ENCODE data around the gene PTPN1. TPM values are rescaled to one million over a fixed set of nuclear protein-coding genes. Genes with fewer than 3 reads are reported as not detected.
"Not testable (repeated sequence)": the region's sequence is repeated elsewhere in the genome, so short reads cannot be mapped to it uniquely, and the experiment has no call there.

PTPN1 gene
- total RNA-seq, 1 experiment from 2014 or later: 118 TPM

DNA sequence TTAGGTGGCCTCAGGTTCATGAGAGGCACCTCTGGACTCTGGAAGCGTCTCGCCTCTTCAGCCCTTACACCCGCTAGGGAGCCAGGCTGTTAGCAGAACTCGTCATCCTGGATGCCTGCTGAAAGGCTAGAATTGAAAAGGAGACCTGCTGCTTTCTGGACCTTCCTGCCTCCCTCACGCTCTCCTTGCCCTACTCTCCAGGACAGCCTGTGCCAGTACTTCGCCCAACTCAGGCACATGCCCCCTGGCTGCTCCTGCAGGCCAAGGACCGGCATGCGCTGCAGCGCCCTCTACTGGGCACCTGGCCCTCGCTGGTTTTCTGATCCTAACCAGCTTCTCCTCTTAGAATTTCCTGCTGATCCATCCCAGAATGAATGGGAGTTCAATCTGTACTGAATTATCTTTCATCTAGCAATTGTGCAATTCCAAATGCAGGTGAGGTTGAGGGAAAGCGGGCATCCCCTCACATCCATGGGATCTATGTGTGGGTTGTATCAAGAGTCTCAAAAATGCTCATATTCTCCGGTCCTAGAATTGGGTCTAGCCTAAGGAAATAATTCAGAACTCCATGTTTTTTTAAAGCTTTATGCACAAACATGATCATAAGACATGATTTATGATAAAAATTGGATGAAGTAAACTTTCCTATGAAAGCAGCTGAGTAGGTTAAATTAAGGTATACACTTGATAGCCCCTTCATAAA is 78.0 kb downstream of the PTPN1 start:
- in situ Hi-C loops (cut with HindIII; ENCODE audit: low pct_unique_long_range_greater_than_20kb, low sequenced_read_pairs): no loop called here
- DNase-seq (ENCODE audit: low read depth, low spot score): peak; percentile 79

DNA sequence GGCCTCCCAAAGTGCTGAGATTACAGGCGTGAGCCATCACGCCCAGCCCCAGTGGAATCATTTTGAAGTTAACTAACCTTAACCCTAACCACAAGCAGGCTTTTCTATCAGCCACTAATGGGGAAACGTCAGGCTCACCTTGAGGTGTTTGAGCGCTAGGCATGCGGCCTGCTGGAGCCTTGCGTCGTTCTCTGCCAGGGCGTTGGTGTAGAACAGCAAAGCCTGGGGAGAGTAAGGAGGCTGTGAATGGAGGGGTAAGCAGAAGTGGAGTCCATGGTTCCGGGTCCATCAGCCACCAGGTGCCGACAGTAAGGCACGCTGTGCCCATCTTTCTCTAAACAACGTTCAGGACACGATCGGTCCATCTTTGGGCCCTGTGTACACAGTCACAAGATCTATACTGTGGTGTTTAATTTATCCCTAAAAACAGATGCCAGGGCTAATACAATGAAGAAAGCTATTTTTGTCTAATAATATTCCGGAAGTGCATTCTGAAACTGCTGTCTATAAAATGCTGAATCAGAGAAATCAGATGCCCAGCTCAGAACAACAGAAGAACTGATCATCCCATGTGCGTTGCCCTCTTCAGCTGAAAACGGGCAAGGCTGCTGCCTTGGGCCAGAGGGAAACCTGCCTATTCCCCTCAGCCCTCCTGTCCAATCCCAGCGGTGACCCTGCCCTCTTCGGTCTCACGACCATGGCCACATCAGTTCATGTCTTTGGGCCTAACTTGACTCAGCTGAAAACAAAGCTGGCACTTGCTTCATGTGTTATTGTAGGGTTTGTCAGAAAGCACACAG is 79.6 kb downstream of the PTPN1 start:
- no peak for DNase-seq (ENCODE audit: low read depth, low spot score)
- in situ Hi-C loops (cut with HindIII; ENCODE audit: low pct_unique_long_range_greater_than_20kb, low sequenced_read_pairs): no loop called here

DNA sequence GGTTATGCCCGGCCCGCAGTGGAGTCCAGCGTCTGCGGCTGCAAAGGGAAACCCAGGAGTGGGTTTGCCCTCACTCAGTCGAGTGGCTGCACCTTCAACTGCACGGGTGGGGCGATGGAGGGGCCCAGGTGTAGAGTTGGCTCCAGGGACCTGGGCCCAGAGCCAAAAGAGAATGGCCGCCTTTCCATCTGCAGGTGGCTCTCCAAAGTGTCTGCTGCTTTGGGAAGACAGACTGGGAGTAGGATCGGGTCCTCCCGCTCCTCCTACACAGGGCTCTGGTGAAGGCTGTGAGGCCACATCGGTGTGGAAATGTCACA is 80.1 kb downstream of the PTPN1 start:
- in situ Hi-C loops (cut with HindIII; ENCODE audit: low pct_unique_long_range_greater_than_20kb, low sequenced_read_pairs): no loop called here
- DNase-seq (ENCODE audit: low read depth, low spot score): no peak

GRCh38 chr20:50591233-50591852 is 81.2 kb downstream of the PTPN1 start:
- in situ Hi-C loops (cut with HindIII; ENCODE audit: low pct_unique_long_range_greater_than_20kb, low sequenced_read_pairs): no loop called here
- DNase-seq (ENCODE audit: low read depth, low spot score): no peak

DNA sequence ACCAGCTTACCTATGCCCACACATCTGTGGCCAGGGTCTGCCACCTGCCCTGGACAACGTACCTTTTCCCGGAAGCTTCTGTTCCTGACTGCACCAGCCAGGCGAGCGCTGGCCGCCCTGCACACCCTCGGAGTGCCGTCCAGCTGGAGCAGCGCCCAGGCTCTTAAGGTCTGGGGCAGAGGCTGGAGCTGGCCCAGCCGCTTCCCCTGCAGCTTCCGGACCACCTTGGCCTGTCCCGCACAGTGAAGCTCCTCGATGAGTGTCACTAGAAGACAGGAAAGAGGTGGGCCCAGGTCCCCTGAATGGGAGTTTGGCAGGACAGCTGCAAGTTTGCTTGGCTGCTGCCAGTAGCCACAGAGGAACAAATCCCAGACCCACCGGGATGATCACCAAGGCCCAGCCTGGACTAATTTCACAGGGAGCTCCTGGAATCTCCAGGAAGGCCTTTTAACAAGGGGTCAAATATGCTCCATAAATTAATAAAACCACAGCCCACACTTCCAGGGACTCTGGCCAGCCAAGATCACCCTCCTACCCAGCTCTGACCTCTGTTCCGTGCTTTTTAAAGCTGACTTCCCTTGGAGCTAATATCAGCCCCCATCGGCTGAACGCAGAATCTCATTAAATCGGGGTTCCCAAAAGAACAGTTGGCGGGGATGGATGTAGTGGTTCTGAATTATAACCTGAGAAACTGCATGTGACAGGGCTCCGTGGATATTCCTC is 82.3 kb downstream of the PTPN1 start:
- no peak for DNase-seq (ENCODE audit: low read depth, low spot score)
- in situ Hi-C loops (cut with HindIII; ENCODE audit: low pct_unique_long_range_greater_than_20kb, low sequenced_read_pairs): no loop called here

DNA sequence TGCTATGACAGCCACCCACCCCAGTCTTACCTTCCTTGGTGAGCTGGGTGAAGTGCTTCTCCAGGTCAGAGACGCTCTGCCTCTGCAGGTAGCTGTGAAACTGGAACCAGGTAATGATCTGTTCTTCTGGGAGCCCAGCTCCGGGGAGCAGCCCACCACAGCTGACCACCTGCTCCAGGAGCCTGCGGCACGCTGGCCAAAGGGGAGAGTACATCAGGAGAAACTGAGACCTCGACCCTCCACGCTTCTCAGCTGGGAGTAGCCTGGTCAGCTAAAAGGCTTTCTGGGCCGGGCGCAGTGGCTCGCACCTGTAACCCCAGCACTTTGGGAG is 82.8 kb downstream of the PTPN1 start:
- in situ Hi-C loops (cut with HindIII; ENCODE audit: low pct_unique_long_range_greater_than_20kb, low sequenced_read_pairs): no loop called here
- no peak for DNase-seq (ENCODE audit: low read depth, low spot score)

DNA sequence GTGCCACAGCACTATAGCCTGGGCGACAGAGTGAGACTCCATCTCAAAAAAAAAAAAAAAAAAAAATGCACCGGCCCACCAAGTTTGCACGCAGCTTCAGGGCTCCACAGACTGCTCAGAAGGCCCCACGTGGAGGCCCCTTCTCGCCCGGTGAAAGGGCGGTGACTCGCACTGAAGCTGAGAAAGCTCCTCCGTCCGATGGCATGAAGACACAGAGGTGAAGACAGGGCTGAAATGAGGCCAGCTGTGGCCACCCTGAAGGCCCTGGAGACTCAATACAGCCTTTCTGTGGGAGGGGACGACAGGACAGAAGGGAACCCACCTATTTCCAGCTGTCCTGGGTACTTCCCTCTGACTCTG is 84.0 kb downstream of the PTPN1 start:
- no peak for DNase-seq (ENCODE audit: low read depth, low spot score)
- in situ Hi-C loops (cut with HindIII; ENCODE audit: low pct_unique_long_range_greater_than_20kb, low sequenced_read_pairs): no loop called here

DNA sequence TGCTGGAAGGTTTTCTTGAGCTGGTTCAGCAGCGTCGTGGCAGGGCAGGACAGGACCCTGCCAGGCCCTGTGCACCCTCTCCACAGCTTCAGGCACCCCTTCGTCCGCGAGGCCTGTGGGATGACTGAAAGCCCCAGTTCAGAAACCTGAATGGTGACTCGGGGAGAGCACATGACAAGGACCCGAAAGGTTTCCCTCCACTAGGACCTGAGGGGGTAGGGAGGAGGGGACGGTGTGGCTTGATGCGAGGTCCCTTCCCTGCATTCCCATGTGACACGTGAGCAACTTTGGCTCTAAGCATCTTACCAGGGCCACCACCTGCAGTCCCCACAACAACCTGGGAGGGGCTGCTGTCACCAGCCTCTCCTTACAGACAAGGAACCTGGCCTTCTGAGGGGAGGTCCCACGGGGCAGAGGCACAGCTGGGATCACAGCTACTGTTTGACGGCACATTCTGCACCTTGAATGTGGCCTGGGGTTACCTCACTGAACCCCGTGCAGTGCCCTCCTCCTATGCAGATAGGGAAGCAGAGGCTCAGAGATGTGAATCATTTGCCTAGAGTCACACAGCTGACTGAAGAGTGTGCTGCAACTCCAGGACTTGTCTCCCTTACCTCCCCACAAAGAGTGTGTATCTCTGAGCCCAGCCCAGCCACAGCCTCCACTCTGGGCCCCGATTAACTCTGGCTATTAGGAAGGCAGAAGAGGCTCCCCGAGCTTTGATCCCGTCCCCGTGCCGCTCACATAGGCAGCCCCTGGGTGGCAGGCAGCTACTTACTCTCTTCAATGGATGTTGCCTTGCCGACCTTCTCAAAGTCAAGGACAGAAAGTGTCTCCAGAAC is 84.6 kb downstream of the PTPN1 start:
- DNase-seq (ENCODE audit: low read depth, low spot score): no peak
- in situ Hi-C loops (cut with HindIII; ENCODE audit: low pct_unique_long_range_greater_than_20kb, low sequenced_read_pairs): no loop called here

DNA sequence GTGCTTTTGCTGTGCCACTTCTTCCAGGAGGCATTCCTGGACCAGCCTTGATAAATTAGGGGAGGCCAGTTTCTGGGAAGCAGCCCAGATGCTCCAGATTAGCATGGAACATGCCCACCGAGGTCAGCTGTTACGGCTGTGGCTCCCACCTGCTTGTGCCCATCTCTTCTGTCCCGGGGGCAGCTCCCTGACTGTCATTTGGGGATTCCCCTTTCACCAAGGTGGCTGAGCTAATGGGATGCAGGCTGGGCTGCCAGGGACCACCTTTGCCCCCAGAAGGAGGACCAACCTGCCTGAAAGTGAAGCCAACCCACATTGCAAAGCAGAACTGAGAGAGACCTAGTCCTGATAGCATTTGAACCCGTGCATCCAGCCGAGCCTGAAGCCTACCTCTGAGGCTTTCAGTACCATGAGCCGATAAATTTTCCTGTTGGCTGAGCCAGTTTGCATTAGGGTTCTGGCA is 85.3 kb downstream of the PTPN1 start:
- DNase-seq (ENCODE audit: low read depth, low spot score): no peak
- in situ Hi-C loops (cut with HindIII; ENCODE audit: low pct_unique_long_range_greater_than_20kb, low sequenced_read_pairs): no loop called here

DNA sequence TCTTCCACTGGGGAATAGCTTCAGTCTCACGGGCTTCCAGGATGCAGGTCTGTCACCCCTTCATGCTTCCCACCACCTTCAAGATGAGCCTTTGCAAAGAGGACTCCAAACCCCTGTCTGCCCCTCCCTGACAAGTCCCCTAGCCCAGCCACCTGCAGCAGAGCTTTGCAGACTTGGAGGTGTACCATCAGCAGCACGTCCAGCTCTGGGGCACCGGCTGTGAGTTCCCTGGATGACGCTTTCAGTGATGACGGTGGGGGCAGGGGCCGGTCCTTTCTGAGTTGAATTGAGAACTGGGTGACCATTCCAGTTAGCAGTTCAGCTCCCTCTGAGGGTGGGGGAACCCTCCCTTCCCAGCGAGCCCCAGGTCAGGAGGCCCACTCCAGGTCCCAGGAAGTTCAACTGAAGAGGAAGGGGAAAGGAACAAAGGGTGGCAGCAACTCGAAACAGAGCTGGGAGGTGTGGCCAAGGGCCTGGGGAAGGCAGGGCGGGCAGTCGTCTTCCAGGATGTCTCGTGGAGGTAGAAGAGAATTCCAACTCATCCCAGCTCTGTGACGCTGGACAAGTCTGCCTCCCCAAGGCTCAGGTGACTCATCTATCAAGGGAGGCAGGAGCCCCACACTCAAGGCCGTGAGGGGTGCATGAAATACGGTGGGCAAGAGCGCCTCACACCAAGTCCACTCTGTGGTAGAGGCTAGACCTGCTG is 86.0 kb downstream of the PTPN1 start:
- no peak for DNase-seq (ENCODE audit: low read depth, low spot score)
- in situ Hi-C loops (cut with HindIII; ENCODE audit: low pct_unique_long_range_greater_than_20kb, low sequenced_read_pairs): no loop called here

- DNase-seq (ENCODE audit: low read depth, low spot score): no peak
- in situ Hi-C loops (cut with HindIII; ENCODE audit: low pct_unique_long_range_greater_than_20kb, low sequenced_read_pairs): no loop called here
Observed at GRCh38 chr20:50596694-50597021, 86.5 kb downstream of the PTPN1 start.

- no peak for DNase-seq (ENCODE audit: low read depth, low spot score)
Observed at GRCh38 chr20:50597406-50597969, 87.3 kb downstream of the PTPN1 start.

GRCh38 chr20:50598074-50598473 is 87.9 kb downstream of the PTPN1 start:
- DNase-seq (ENCODE audit: low read depth, low spot score): no peak
- in situ Hi-C loops (cut with HindIII; ENCODE audit: low pct_unique_long_range_greater_than_20kb, low sequenced_read_pairs): no loop called here

More at GRCh38 chr20:50597406-50597969, 87.3 kb downstream of the PTPN1 start:
- in situ Hi-C loops (cut with HindIII; ENCODE audit: low pct_unique_long_range_greater_than_20kb, low sequenced_read_pairs): no loop called here

DNA sequence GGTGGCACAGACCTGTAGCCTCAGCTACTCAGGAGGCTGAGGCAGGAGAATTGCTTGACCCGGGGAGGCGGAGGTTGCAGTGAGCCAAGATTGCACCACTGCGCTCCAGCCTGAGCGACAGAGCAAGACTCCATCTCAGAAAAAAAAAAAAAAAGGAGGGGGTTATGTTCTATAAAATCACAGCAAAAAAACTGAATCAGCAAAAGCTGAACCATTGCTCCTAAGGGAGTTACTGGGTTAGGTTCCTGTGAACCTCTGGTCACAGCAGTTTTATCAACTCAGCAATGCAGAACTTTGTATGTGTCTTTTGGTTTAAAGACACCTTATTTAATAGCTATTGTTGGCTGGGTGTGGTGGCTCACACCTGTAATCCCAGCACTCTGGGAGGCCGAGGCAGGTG is 88.6 kb downstream of the PTPN1 start:
- DNase-seq (ENCODE audit: low read depth, low spot score); in situ Hi-C loops (cut with HindIII; ENCODE audit: low pct_unique_long_range_greater_than_20kb, low sequenced_read_pairs): not testable (repeated sequence)

DNA sequence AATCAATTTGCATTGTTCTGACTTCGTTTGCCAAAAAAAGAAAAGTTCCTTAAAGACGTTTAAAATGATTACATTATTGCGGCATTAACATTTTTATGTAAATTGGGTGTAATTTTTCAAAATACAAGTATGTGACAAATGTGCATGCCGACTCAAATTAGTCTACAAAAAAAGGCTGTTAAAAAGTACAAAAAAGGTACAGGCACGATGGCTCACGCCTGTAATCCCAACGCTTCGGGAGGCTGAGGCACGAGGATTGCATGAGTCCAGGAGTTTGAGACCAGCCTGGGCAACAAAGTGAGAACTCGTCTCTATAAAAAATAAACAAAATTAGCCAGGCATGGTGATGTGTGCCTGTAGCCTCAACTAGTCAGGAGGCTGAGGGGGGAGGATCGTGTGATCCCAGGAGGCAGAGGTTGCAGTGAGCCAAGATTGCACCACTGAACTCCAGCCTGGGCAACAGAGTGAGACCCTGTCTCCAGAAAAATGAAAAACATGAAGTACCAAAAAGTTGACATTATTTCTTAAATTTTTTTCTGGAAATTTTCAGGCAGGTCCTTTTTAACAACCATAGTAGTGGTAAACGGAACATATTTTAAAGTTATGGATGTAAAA is 90.2 kb downstream of the PTPN1 start:
- in situ Hi-C loops (cut with HindIII; ENCODE audit: low pct_unique_long_range_greater_than_20kb, low sequenced_read_pairs): no loop called here
- no peak for DNase-seq (ENCODE audit: low read depth, low spot score)

All from SK-MEL-5 (cell line).